Activated CD4-positive, CD25-positive, alpha-beta regulatory T cell treated with anti-CD3 and anti-CD28 coated beads, Interleukin-2, amount 50 U/mL, for 72 hours (primary cell): ENCODE measurements around the gene CHMP3.
"Not testable (repeated sequence)": the region's sequence is repeated elsewhere in the genome, so short reads cannot be mapped to it uniquely, and the experiment has no call there.

ENCODE experiments used
- DNase-seq: peaks from one replicate; pipeline ENCODE4 v3.0.0; 2021

The CHMP3 gene

DNA sequence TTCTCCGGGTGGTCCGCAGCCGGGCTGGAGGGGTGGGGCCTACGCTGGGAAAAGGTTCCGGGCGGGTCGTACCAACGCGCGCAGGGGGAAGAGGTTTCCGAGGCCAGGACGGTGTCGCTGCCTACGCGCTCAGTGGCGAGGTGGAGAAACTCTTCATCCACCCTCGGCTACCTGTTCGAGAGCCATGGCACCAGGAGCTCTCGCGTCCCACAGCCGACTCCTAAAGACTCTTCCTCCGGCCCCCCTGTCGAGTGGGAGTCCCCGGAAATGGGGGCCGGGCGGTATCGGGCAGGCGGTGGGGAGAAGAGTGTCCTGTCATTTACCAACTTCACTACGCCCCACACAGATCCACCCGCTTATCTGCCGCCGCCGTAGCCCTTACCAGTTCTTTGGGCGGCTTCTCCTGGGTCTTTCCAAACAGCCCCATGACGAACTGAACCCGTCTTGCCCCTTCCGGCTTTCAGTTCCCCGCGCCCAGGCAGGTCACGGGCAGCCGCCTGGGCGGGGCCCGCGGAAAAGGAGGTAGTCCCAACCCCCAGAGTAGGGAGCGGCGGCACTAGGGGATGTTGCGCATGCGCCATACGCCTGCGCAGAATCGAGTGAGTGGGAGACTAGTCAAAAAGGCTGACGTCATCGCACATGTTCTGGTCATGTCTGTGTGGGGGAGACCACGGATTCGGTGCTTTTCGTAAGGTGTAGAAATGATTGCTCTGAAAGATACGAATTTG lies at the start of gene CHMP3:
Gene CHMP3, minus strand, starts transcription at position 522 of the 728 bp plus-strand sequence. Its CDS starts 95 bp downstream, at position 427.
- peak; percentile 96 for DNase-seq

GRCh38 chr2:86610871-86611270 lies 47.6 kb upstream of the CHMP3 start:
- DNase-seq, result no peak

DNA sequence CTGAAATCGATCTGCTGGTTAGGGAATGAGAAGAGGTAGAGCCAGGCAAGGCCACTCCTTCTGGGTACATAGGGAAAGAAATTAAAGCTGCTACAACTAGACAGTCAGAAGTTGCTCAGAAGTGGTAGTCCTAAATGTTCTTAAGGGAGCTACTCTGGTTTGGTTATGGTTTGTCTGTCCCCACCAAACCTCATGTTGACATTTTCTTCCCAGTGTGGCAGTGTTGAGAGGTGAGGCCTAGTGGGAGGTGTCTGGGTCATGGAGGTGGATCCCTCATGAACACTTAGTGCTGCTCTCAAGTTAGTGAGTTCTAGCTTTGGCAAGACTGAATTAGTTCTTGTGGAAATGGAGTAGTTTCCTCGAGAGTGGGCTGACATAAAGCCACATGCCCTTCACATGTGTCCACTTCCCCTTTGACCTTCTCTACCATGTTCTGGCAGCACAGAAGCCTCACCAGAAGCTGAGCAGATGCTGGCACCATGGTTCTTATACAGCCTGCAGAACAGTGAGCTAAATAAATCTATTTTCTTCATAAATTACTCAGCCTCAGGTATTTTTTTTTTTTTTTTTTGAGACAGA lies 45.7 kb upstream of the CHMP3 start:
- DNase-seq, result no peak

- no peak for DNase-seq
Measured at GRCh38 chr2:86603905-86604304, 40.7 kb upstream of the CHMP3 start.

GRCh38 chr2:86598966-86599365 lies 35.7 kb upstream of the CHMP3 start:
- no peak for DNase-seq

GRCh38 chr2:86596118-86596517 lies 32.9 kb upstream of the CHMP3 start:
- DNase-seq, result no peak

GRCh38 chr2:86593266-86593665 lies 30.0 kb upstream of the CHMP3 start:
- no peak for DNase-seq

GRCh38 chr2:86592547-86593230 lies 29.4 kb upstream of the CHMP3 start:
- no peak for DNase-seq

DNA sequence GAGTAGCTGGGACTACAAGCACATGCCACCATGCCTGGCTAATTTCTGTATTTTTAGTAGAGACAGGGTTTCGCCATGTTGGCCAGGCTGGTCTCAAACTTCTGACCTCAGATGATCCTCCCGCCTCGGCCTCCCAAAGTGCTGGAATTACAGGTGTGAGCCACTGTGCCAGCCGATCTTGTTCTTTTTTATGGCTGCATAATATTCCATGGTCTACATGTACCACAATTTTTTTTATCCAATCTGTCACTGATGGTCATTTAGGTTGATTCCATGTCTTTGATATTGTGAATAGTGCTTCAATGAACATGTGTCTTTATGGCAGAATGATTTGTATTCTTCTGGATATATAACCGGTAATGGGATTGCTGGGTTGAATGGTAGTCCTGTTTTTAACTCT lies 26.5 kb upstream of the CHMP3 start:
- DNase-seq, result not testable (repeated sequence)

GRCh38 chr2:86584151-86584913 lies 21.1 kb upstream of the CHMP3 start:
- no peak for DNase-seq

DNA sequence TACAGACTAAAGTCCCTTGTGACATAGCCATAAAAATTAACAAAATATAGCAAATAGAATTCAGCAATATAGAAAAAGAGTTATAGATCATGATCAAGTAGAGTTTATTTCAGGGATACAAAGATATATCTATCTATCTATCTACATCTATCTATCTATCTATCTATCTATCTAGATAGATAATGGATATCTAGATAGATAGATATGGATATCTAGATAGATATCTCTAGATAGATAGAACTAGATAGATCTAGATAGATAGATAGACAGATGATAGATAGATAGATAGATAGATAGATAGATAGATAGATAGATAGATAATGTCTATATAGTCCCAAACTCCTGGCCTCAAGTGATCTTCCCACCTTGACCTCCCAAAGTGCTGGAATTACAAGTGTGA lies 17.3 kb upstream of the CHMP3 start:
- no peak for DNase-seq

GRCh38 chr2:86577817-86578456 lies 14.7 kb upstream of the CHMP3 start:
- DNase-seq, result no peak

GRCh38 chr2:86570059-86570458 lies 6.8 kb upstream of the CHMP3 start:
- no peak for DNase-seq

DNA sequence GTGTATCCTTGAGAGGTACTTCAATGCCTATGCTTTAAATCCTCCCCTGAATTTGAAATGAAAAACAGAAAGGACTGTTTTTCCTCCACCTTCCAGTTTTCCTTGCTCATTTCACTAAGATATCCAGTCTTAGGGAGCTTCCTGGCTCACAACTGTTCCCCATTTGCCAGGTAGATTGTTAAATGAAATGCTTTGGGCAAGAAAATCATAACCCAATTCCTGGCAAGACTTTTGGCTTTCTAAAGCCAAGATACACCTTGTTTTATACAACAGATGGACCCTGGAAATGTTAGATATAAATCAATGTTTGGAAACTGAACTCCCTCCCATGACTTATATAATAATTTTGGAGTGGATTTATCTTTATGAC lies 3.6 kb upstream of the CHMP3 start:
- no peak for DNase-seq

DNA sequence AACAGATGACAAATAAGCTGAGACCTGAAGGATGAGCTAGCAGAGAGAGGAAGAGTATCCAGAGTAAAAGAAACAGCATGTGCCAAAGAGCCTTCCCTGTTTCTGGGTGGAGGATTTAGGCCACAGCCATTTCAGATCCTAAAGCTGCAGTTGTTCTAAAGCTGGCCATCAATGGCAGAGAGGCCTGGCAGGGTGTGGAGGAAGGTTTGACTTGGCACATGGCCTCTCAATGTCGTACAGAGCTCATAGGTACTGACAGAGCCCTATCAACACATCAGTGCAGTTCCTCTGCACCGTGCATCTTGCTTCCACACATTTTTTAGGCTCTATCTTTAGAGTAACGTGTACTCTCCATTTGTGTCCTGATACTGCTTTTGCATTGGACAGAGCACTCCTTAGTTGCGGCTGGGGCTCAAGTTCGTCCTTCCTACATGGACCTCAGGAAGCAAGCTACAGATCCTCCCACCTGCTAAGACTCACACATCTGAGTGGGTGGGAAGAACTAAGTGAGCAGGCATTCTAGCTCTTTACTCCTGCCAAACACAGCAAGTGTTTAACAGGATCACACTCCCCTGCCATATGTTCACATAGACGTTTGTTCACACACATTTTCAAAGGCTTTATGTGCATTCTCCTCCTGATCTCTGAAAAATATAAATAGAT lies 3.0 kb upstream of the CHMP3 start:
- DNase-seq, result no peak

- DNase-seq, result no peak
Measured at GRCh38 chr2:86563650-86564061, 413 bp upstream of the CHMP3 start.

DNA sequence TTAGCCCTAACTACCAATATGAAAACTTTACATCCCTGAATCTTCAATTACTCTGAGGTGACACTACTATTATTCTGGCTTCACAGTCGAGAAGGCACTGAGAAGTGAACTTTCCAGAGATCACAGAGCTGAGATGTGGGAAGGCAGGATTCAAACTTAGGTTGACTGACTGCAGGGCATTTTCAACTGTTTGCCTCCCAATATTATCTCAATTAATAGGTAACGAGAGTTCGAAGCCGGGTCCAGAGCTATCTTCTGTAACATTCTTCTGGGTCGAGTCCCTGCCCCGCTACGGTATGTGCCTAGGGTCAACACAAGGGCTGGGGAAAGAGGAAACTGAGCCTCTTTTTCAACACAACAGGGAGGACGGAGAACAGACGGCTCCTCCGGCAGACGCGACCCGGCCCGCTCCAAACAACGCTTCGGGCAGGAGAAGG lies 740 bp downstream of the CHMP3 start:
- no peak for DNase-seq

- DNase-seq, result no peak
Measured at GRCh38 chr2:86557836-86558235, 5.4 kb downstream of the CHMP3 start.

DNA sequence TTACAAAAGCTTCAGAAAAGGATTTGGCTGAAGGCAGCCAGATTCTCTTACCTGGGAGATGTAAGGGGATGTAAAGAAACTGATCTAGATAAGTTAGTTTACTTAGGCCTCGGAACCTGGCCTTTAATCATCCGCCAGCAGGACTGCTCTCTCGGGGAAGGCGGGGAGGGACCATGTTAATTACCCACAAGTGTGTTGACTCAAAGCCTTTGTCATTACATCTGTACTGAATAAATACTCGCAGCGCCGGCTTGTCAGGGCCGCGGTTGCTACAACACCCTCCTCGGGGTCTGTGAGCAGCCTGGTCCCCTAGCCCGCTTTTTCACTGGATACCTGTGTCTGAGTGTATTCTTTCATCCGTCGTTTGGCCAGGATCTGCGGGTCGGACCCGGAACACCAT lies 6.7 kb downstream of the CHMP3 start:
- DNase-seq, result no peak

GRCh38 chr2:86552889-86553288 lies 10.4 kb downstream of the CHMP3 start:
- no peak for DNase-seq

DNA sequence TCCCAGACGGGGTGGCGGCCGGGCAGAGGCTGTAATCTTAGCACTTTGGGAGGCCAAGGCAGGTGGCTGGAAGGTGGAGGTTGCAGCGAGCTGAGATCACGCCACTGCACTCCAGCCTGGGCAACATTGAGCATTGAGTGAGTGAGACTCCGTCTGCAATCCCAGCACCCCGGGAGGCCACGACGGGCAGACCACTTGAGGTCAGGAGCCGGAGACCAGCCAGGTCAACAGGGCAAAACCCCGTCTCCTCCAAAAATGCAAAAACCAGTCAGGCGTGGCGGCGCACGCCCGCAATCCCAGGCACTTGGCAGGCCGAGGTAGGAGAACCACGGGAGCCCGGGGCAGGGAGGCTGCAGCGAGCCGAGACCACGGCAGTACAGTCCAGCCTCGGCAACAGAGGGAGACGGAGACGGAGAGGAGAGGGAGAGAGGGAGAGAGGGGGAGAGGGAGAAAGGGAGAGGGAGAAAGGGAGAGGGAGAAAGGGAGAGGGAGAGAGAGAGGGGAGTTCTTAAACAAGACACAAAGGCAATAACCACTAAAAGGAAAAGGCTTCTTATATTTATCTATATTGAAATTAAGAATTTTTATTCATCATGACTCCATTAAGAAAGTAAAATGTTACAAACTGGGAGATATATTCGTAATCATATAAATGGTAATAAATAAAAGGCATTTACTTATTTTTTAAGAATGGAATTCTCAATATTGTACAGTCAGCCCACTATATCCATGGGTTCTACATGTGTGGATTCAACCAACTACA lies 13.1 kb downstream of the CHMP3 start:
- not testable (repeated sequence) for DNase-seq

DNA sequence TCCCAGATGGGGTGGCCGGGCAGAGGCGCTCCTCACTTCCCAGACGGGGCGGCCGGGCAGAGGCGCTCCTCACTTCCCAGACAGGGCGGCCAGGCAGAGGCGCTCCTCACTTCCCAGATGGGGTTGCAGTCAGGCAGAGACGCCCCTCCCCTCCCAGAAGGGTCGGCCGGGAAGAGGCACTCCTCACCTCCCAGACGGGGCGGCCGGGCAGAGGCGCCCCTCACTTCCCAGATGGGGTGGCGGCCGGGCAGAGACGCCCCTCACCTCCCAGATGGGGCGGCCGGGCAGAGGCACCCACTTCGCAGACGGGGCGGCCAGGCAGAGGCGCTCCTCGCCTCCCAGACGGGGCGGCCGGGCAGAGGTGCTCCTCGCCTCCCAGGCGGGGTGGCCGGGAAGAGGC lies 13.8 kb downstream of the CHMP3 start:
- DNase-seq, result not testable (repeated sequence)
